Tibial artery (tissue), 4 donors: ENCODE measurements around the gene HAL.

Experiments
- DNase-seq, 2 donors: peaks; one replicate each; pipeline ENCODE4 v3.0.0-alpha.2; 2019
- H3K27ac ChIP-seq, 2 donors: fragments of 200-600 bp; sonication (generic) in 1 of 2; 1 replicate in 1 of 2; 2 replicates in 1 of 2; pipeline ENCODE4 v1.5.1; 2018 to 2019; ENCODE audit warnings: mild to moderate bottlenecking in 1 of 2
- H3K27me3 ChIP-seq, 2 donors: fragments of 200-600 bp; sonication (generic) in 1 of 2; one replicate each; pipeline versions ENCODE4 v1.5.1 to v1.6.0; 2016 to 2019
- H3K36me3 ChIP-seq, 3 donors: fragments of 200-600 bp; sonication (generic) in 2 of 3; one replicate each; pipeline ENCODE4 v1.5.1; 2016 to 2019; ENCODE audit warnings: mild to moderate bottlenecking in 2 of 3
- H3K4me1 ChIP-seq, 4 donors: fragments of 200-600 bp; sonication (generic) in 2 of 4; 1 replicate in 3 of 4; 2 replicates in 1 of 4; pipeline ENCODE4 v1.5.1; 2016 to 2019
- H3K4me3 ChIP-seq, 2 donors: fragments of 200-600 bp; sonication (generic) in 1 of 2; 1 replicate in 1 of 2; 2 replicates in 1 of 2; pipeline ENCODE4 v1.5.1; 2018 to 2019; ENCODE audit warnings: mild to moderate bottlenecking in 2 of 2
- H3K9me3 ChIP-seq, 3 donors: fragments of 200-600 bp; sonication (generic) in 1 of 3; one replicate each; pipeline ENCODE4 v1.5.1; 2016 to 2019
- intact Hi-C: fragments of 100-400 bp; cut with DNase I; formaldehyde crosslinking; loops from one replicate; pipeline ENCODE4 v1.15.0; 2023; ENCODE audit warnings: low total_unique reads
- TF ChIP-seq, protein P1 (sequence below), 2 experiments: fragments of 200-600 bp in 1 of 2; fragments of 450-650 bp in 1 of 2; IDR thresholded peaks; one replicate each; pipeline ENCODE4 v1.5.1; 2017 to 2019; ENCODE audit warnings: antibody characterized with exemption in 2 of 2, mild to moderate bottlenecking in 1 of 2, moderate library complexity in 1 of 2

HAL gene

DNA sequence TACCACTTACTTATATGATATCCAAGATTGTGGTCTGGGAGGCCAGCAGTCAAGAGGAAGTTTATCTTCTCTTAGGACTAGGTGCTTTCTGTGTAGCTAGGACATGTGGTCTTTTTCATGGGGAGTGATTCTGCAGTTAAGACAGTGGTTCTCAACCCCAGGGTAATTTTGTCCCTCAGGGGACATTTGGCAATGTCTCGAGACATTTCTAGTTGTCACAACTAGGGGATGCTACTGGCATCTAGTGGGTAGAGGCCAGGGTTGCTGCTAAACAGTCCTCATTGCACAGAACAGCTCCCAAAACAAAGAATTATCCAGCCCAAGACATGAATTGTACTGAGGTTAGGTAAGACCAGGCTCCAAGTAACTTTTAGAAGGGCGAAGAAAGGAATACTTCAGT, 33.0 kb downstream of the HAL start:
- Histone ChIP-seq H3K27me3 (no peaks in the 10 kb centered on the region), H3K9me3 (no peaks in the 10 kb centered on the region), H3K4me1 (no peaks in the 10 kb centered on the region), H3K27ac (no peak overlapping the region), H3K4me3 (no peak overlapping the region), H3K36me3 (no peaks in the 10 kb centered on the region)
- TF ChIP-seq, protein P1, sequence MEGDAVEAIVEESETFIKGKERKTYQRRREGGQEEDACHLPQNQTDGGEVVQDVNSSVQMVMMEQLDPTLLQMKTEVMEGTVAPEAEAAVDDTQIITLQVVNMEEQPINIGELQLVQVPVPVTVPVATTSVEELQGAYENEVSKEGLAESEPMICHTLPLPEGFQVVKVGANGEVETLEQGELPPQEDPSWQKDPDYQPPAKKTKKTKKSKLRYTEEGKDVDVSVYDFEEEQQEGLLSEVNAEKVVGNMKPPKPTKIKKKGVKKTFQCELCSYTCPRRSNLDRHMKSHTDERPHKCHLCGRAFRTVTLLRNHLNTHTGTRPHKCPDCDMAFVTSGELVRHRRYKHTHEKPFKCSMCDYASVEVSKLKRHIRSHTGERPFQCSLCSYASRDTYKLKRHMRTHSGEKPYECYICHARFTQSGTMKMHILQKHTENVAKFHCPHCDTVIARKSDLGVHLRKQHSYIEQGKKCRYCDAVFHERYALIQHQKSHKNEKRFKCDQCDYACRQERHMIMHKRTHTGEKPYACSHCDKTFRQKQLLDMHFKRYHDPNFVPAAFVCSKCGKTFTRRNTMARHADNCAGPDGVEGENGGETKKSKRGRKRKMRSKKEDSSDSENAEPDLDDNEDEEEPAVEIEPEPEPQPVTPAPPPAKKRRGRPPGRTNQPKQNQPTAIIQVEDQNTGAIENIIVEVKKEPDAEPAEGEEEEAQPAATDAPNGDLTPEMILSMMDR (IDR thresholded peaks at IDR 0.05), result no peak
- DNase-seq, result no peak
- intact Hi-C loops, result no loop called here

DNA sequence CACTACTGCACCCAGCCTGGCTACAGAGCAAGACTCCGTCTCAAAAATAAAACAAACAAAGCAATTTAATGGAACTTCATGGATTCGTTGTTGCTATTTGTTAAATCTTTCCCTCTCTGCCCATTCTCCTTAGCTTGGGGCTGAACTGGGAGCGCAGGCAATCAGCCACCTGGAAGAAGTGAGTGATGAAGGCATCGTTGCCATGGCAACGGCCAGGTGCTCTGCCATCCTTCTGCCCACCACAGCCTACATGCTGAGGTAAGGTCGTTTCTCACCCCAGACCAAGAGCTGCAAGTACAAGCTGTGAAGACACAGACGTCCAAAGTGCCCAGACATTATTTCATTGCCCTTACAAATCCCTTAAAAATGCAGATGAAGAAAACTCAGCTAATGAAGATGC, 33.9 kb downstream of the HAL start:
- DNase-seq, result no peak

DNA sequence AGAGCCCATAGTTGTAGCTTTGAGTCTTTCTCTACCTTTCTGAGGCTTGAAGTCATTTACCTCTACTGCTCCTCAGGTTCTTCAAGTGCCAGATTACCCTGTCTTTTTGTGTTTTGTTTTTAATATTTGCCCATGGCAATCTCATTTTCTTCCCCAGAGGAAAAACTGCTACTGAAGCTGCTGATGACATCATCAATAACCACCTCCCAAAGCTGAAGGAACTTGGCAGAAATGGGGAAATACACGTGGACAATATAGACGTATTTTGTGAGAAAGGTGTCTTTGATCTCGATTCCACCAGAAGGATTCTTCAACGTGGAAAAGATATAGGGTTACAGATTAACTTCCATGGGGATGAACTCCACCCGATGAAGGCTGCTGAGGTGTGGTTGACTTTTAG, 35.9 kb downstream of the HAL start:
- Histone ChIP-seq H3K36me3 (no peaks in the 10 kb centered on the region), H3K4me1 (no peaks in the 10 kb centered on the region), H3K27ac (no peak overlapping the region), H3K4me3 (no peak overlapping the region), H3K9me3 (no peaks in the 10 kb centered on the region), H3K27me3 (peaks cover 0 to 4% of the 10 kb centered on the region in 2 donors)
- TF ChIP-seq, protein P1 (IDR thresholded peaks at IDR 0.05), result no peak
- no peak for DNase-seq
- intact Hi-C loops, result no loop called here

More for the DNA sequence above, 33.9 kb downstream of the HAL start:
- H3K4me1 ChIP-seq, result no peaks in the 10 kb centered on the region
- no peak overlapping the region for H3K27ac ChIP-seq
- H3K9me3 ChIP-seq, result no peaks in the 10 kb centered on the region
- intact Hi-C loops, result no loop called here
- TF ChIP-seq, protein P1 (IDR thresholded peaks at IDR 0.05), result no peak
- H3K27me3 ChIP-seq, result no peaks in the 10 kb centered on the region
- H3K36me3 ChIP-seq, result no peaks in the 10 kb centered on the region
- H3K4me3 ChIP-seq, result no peak overlapping the region

DNA sequence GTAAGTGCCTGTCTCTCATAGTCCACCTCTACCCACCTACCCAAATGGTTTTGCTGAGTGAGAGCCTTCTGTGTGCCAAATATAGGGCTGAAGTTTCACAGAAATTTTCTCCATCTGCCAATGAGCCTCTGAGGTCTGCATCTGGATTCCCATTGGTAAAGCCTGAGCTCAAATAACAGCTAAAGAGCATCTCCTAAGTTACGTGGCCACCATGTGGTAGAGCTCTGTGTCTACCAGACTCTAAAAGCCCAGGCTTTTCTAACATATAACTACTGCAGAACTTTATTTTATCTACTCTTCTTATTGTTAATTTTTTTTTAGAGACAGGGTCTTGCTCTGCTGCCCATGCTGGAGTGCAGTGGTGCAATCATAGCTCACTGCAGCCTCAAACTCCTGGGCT, 37.0 kb downstream of the HAL start:
- TF ChIP-seq, protein P1 (IDR thresholded peaks at IDR 0.05), result no peak
- H3K27me3 ChIP-seq, result peaks cover 0 to 4% of the 10 kb centered on the region in 2 donors
- H3K4me3 ChIP-seq, result no peak overlapping the region
- H3K9me3 ChIP-seq, result no peaks in the 10 kb centered on the region
- no peak overlapping the region for H3K27ac ChIP-seq
- H3K36me3 ChIP-seq, result no peaks in the 10 kb centered on the region
- no peaks in the 10 kb centered on the region for H3K4me1 ChIP-seq
- no peak for DNase-seq
- intact Hi-C loops, result no loop called here

DNA sequence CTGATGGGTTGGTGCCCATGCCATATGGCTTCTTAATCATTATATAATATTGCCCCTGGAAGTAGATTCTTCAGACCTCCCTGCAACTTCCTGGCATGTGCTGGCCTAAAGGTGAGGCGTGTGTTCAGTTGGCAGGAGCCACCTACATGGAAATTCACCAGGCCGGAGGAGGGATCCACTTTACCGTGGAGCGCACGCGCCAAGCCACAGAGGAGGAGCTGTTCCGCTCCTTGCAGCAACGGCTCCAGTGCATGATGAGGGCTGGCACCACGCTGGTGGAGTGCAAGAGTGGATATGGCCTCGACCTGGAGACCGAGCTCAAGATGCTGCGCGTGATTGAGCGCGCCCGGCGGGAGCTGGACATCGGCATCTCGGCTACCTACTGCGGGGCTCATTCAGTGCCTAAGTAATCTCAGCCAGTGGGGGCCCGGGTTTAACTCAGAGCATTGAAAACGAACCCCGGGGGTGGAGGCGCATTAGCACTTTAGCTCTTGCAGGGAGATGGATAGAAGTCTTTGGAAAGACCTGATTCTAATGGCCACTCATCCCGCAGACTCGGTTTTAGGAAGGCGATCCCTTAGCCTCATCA, 39.5 kb downstream of the HAL start:
- TF ChIP-seq, protein P1 (IDR thresholded peaks at IDR 0.05), result no peak
- H3K4me1 ChIP-seq, result no peaks in the 10 kb centered on the region
- intact Hi-C loops, result no loop called here
- H3K27ac ChIP-seq, result no peak overlapping the region
- no peak for DNase-seq
- no peak overlapping the region for H3K4me3 ChIP-seq
- no peaks in the 10 kb centered on the region for H3K9me3 ChIP-seq
- peaks cover 0 to 4% of the 10 kb centered on the region in 2 donors for H3K27me3 ChIP-seq
- H3K36me3 ChIP-seq, result no peaks in the 10 kb centered on the region
